Neural crest cell (in vitro differentiated cells): Measurements from ENCODE around the gene TTLL9. TPM values are rescaled to one million over a fixed set of nuclear protein-coding genes. Genes with fewer than 3 reads are reported as not detected.
A peak's percentile ranks its signal among the peaks of the same experiment; 100 is the strongest.

Source experiments
- DNase-seq: peaks from one replicate; pipeline ENCODE4 v3.0.0; 2021; ENCODE audit warnings: low read depth, mixed read lengths, low spot score
- H3K27ac Mint-ChIP-seq: one replicate; pipeline ENCODE4 v1.8.0; 2021; ENCODE audit warnings: mild to moderate bottlenecking, mixed read lengths; ENCODE audit not compliant: unreplicated experiment
- H3K27me3 Mint-ChIP-seq: 2 replicates; pipeline ENCODE4 v1.8.0; 2021; ENCODE audit warnings: low read depth, mild to moderate bottlenecking, mixed read lengths
- H3K36me3 Mint-ChIP-seq: 2 replicates; pipeline ENCODE4 v1.8.0; 2021; ENCODE audit warnings: low read depth, mild to moderate bottlenecking, mixed read lengths
- H3K4me1 Mint-ChIP-seq: 2 replicates; pipeline ENCODE4 v1.8.0; 2021; ENCODE audit warnings: mixed read lengths
- H3K4me3 Mint-ChIP-seq: one replicate; pipeline ENCODE4 v1.8.0; 2021; ENCODE audit warnings: mild to moderate bottlenecking, mixed read lengths
- H3K9me3 Mint-ChIP-seq: 2 replicates; pipeline ENCODE4 v1.8.0; 2021; ENCODE audit warnings: mixed read lengths
- total RNA-seq: library from RNA; stranded (reverse); gene quantifications from 2 replicates; pipeline ENCODE4 v1.2.1, GENCODE V29; 2021
- TF ChIP-seq, protein P1 (sequence below): fragments of 200-600 bp; sonication (generic); conservative IDR thresholded peaks from 2 replicates; pipeline ENCODE4 v1.5.0; 2021; ENCODE audit warnings: antibody characterized with exemption, mild to moderate bottlenecking

TTLL9 gene
- total RNA-seq, 1 donor from 2014 or later = 3.3 TPM

DNA sequence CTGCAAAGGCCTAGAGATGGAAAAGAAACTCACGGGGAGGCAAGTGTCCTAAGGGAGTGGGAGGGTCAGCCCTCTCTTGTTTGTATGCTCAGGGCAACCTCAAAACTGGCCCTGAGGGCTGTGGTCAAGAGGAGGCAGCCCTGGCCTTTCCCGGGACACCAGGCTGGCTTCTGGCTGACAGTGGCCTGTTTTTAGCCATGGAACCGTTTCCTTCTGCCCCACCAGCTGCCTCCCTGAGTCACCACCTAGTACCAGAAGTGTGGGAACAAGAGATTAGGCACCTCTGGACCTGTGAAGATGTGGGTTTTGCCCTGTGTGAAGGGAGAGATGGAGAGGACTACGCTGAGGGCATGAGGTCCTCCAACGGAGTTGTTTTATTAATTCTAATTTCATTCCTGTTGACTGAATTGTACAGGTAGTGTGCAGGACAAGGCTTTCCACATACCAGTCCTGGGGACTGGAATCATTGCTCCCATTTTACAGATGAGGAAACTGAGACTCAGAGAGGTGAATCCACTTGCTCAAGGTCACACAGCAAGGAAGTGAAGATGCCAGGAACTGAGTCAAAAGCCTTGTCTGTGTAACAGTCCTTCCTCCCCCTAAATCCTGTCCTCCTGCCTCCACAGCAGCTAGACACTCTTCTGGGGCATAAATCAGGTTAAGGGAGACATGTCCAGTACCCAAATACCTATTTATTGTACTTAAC lies 30.5 kb upstream of the TTLL9 start:
- no peaks in the 10 kb centered on the region for H3K9me3 Mint-ChIP-seq
- H3K27me3 Mint-ChIP-seq = no peaks in the 10 kb centered on the region
- H3K4me3 Mint-ChIP-seq = no peak overlapping the region
- TF ChIP-seq, protein P1, sequence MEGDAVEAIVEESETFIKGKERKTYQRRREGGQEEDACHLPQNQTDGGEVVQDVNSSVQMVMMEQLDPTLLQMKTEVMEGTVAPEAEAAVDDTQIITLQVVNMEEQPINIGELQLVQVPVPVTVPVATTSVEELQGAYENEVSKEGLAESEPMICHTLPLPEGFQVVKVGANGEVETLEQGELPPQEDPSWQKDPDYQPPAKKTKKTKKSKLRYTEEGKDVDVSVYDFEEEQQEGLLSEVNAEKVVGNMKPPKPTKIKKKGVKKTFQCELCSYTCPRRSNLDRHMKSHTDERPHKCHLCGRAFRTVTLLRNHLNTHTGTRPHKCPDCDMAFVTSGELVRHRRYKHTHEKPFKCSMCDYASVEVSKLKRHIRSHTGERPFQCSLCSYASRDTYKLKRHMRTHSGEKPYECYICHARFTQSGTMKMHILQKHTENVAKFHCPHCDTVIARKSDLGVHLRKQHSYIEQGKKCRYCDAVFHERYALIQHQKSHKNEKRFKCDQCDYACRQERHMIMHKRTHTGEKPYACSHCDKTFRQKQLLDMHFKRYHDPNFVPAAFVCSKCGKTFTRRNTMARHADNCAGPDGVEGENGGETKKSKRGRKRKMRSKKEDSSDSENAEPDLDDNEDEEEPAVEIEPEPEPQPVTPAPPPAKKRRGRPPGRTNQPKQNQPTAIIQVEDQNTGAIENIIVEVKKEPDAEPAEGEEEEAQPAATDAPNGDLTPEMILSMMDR = no peak
- no peak for DNase-seq
- peaks cover 36% of the 10 kb centered on the region for H3K4me1 Mint-ChIP-seq
- H3K36me3 Mint-ChIP-seq = no peaks in the 10 kb centered on the region
- H3K27ac Mint-ChIP-seq = no peak overlapping the region

DNA sequence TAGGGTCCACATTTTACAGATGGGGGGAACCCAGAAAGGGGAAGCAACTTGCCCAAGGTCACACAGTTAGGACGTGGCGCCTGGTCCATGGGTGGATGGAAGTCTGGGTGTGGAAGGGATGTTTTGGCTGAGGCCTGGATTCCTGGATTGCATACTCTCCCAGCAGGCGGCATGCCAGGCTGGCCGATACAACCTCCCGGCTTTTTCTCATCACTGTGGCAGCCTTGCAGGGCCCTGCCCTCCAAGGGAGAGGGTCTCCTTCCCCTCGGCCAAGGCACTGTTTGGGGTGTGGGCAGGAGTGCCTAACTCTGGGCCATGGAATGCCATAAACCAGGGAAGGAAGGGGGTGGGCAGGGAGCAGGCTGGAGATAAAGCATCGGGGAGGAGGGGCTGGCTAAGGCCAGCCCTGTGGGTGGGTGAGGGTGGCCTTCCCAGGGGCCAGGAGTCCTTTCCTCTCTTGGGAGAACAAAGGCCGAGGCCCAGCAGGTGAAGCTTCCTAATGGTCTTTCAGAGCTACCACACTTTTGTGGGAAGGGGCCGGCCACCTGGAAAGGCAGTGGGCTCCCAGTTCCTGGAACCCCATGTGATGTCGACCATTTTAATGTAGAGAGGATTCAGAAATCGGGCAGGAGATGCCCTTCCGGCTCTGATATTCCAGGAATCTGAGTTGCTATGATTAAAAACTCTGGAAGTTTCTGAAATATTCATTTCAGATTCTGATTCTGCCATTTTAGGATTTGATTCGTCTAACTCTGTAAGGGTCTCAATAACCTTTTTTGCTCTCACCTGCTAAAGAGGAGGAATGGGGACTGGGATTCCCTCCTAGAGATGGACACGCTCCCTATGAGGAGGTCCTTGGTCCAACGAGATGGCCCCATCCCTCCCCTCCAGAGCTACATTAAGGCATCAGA lies 29.3 kb upstream of the TTLL9 start:
- peaks cover 26% of the 10 kb centered on the region for H3K4me1 Mint-ChIP-seq
- TF ChIP-seq, protein P1 = no peak
- no peaks in the 10 kb centered on the region for H3K27me3 Mint-ChIP-seq
- no peak overlapping the region for H3K4me3 Mint-ChIP-seq
- H3K27ac Mint-ChIP-seq = no peak overlapping the region
- DNase-seq = no peak
- no peaks in the 10 kb centered on the region for H3K9me3 Mint-ChIP-seq
- no peaks in the 10 kb centered on the region for H3K36me3 Mint-ChIP-seq

DNA sequence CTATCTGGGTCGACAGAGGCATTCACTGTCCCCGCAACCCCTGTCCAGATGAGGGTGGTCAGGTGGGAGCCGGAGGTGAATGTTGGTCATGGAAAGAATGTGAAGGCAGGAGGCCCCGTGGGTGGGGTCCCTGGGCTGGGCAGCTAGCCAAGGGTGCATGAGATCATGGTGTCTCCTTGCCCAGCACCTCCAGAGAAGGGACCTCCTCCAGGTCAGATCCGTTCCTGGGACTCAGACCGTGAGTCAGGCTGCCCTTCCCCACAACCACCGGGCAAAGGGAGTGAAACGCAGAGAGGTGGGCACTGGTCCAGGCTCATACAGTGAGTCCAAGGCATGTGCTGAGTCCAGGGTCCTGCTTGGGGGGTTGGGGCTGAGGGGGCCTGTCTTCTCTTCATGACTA lies 28.5 kb upstream of the TTLL9 start:
- Mint-ChIP-seq H3K9me3 (no peaks in the 10 kb centered on the region), H3K27ac (no peak overlapping the region), H3K27me3 (no peaks in the 10 kb centered on the region), H3K4me3 (no peak overlapping the region), H3K4me1 (peaks cover 22% of the 10 kb centered on the region), H3K36me3 (no peaks in the 10 kb centered on the region)
- TF ChIP-seq, protein P1 = no peak
- DNase-seq = no peak

DNA sequence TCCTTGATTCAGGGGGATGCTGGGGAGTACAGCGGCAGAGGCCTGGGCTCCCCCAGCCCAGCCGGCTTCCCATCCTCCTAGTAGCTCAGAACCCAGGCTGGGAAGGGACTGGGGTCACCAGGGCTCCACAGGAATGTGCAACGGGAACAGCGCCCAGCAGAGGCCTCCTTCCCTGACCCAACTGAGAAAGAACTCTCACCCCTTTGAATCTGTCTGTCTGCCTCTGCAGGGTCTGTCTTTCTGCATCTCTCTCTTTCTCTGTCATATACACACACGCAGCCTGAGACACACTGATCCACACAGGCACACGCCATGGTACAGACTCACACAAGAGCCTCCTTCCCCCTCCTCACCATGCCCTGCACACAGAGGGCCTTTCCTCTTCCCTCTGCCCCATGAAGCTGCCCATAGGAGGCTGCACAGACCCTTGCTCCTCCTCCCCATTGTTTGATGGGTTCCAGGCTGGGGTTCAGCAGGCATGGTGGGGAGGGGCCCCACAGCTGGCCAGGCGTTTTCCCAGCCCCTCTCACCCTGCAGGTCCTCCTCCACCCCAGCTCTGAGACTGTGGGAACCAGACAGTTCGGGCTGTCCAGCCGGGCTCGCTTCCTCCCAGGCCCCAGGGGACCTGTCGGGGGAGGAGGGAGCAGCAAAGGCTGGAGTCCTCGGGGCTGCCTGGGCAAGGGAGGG lies 27.8 kb upstream of the TTLL9 start:
- H3K36me3 Mint-ChIP-seq = no peaks in the 10 kb centered on the region
- peaks cover 22% of the 10 kb centered on the region for H3K4me1 Mint-ChIP-seq
- no peaks in the 10 kb centered on the region for H3K9me3 Mint-ChIP-seq
- no peak for DNase-seq
- TF ChIP-seq, protein P1 = no peak
- H3K4me3 Mint-ChIP-seq = no peak overlapping the region
- H3K27ac Mint-ChIP-seq = peak overlapping the region; percentile 78
- no peaks in the 10 kb centered on the region for H3K27me3 Mint-ChIP-seq

DNA sequence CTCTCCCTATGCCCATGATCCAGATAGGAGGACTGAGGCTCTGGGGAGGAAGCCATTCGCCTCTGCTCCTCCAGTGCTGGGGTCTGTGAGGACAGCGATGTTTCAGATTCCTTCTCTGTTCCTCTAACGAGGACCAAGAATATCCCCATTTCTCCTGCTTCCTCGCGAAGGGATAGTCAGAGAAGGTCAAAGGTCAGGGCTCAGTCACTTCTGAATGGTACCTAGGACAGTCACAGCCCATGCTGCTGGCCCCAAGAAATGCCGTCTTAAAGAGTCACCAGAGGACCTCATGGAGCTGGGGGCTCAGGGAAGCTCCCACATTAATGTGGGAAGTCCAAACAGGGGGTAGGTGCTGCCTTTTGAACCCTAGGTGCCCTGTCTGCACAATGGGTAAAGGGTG lies 27.1 kb upstream of the TTLL9 start:
- H3K27me3 Mint-ChIP-seq = no peaks in the 10 kb centered on the region
- peaks cover 22% of the 10 kb centered on the region for H3K4me1 Mint-ChIP-seq
- H3K27ac Mint-ChIP-seq = no peak overlapping the region
- no peak overlapping the region for H3K4me3 Mint-ChIP-seq
- no peaks in the 10 kb centered on the region for H3K36me3 Mint-ChIP-seq
- DNase-seq = no peak
- H3K9me3 Mint-ChIP-seq = no peaks in the 10 kb centered on the region
- TF ChIP-seq, protein P1 = no peak
